Activated CD8-positive, alpha-beta T cell treated with anti-CD3 and anti-CD28 coated beads for 36 hours (primary cell): ENCODE data around the gene FAM53A. TPM values are rescaled to one million over a fixed set of nuclear protein-coding genes. Genes with fewer than 3 reads are reported as not detected.

Source experiments
- ATAC-seq: fragments of 200-7000 bp; cut with Tn5 transposase; one replicate; pipeline ENCODE4 v1.10.0; 2021; ENCODE audit warnings: mild to moderate bottlenecking, moderate library complexity
- CTCF ChIA-PET: fragments of 350-600 bp; sonication (Branson Sonifier 250); formaldehyde crosslinking; loops from one replicate; lab custom pipeline; 2021; ENCODE audit warnings: antibody characterized with exemption; lab: Charles Lee
- POLR2A ChIA-PET: fragments of 350-600 bp; sonication (Branson Sonifier 250); formaldehyde crosslinking; loops from one replicate; lab custom pipeline; 2021; ENCODE audit warnings: antibody characterized with exemption; lab: Charles Lee
- DNase-seq: peaks from one replicate; pipeline ENCODE4 v3.0.0-alpha.2; 2020
- H3K27ac Mint-ChIP-seq: one replicate; pipeline ENCODE4 v1.8.0; 2021; ENCODE audit warnings: mild to moderate bottlenecking, mixed read lengths
- H3K27me3 Mint-ChIP-seq: one replicate; pipeline ENCODE4 v1.8.0; 2021; ENCODE audit warnings: mixed read lengths
- H3K36me3 Mint-ChIP-seq: one replicate; pipeline ENCODE4 v1.8.0; 2021; ENCODE audit warnings: low read depth, mixed read lengths
- H3K4me1 Mint-ChIP-seq: one replicate; pipeline ENCODE4 v1.8.0; 2021; ENCODE audit warnings: low read depth, mixed read lengths
- H3K4me3 Mint-ChIP-seq: one replicate; pipeline ENCODE4 v1.8.0; 2021; ENCODE audit warnings: mild to moderate bottlenecking, moderate library complexity, mixed read lengths
- H3K9me3 Mint-ChIP-seq: one replicate; pipeline ENCODE4 v1.8.0; 2021; ENCODE audit warnings: mixed read lengths
- CTCF ChIP-seq: fragments of 200-600 bp; IDR thresholded peaks from one replicate; pipeline ENCODE4 v1.8.0; 2022; ENCODE audit warnings: antibody characterized with exemption, mild to moderate bottlenecking
- intact Hi-C: fragments of 100-400 bp; cut with micrococcal nuclease; formaldehyde crosslinking; loops from one replicate; pipeline ENCODE4 v1.10.0; 2022
- total RNA-seq, 2 experiments: library from RNA; stranded (reverse); gene quantifications; one replicate each; pipeline ENCODE4 v1.2.3, GENCODE V29; 2021

Gene FAM53A
- total RNA-seq, 2 experiments from 2014 or later, result 1.2 to 1.8 TPM

GRCh38 chr4:1728061-1728980 is 44.2 kb upstream of the FAM53A start:
- Mint-ChIP-seq H3K4me3 (no peak overlapping the region), H3K27me3 (no peaks in the 10 kb centered on the region), H3K9me3 (no peaks in the 10 kb centered on the region), H3K4me1 (peaks cover 56% of the 10 kb centered on the region), H3K27ac (no peak overlapping the region), H3K36me3 (peaks cover 68% of the 10 kb centered on the region)
- no peak for TF ChIP-seq CTCF
- no peak for DNase-seq
- ChIA-PET CTCF (interaction anchor here (0.9 to 15.4 kb wide), 5 partner anchors 8 to 36 kb away, joined by 3 to 257 read pairs (median 4); partner anchors contain the start of genes TACC3 and TMEM129), POLR2A (interaction anchor here (0.8 to 11.2 kb wide), 7 partner anchors 11 to 144 kb away, joined by 3 to 190 read pairs (median 3); partner anchors contain the start of gene SLBP)
- no peak for ATAC-seq
- intact Hi-C loops, result no loop called here

GRCh38 chr4:1727117-1728031 is 43.3 kb upstream of the FAM53A start:
- ChIA-PET POLR2A (interaction anchor here (0.8 to 11.2 kb wide), 7 partner anchors 12 to 145 kb away, joined by 3 to 190 read pairs (median 3); partner anchors contain the start of gene SLBP), CTCF (interaction anchor here (0.8 to 15.4 kb wide), 8 partner anchors 14 to 70 kb away, joined by 3 to 257 read pairs (median 3); no protein-coding TSS in a partner anchor)
- no peak for TF ChIP-seq CTCF
- peaks cover 59% of the 10 kb centered on the region for H3K4me1 Mint-ChIP-seq
- no peaks in the 10 kb centered on the region for H3K9me3 Mint-ChIP-seq
- H3K27ac Mint-ChIP-seq, result no peak overlapping the region
- no peaks in the 10 kb centered on the region for H3K27me3 Mint-ChIP-seq
- H3K36me3 Mint-ChIP-seq, result peaks cover 70% of the 10 kb centered on the region
- DNase-seq, result no peak
- no peak overlapping the region for H3K4me3 Mint-ChIP-seq
- intact Hi-C loops, result loop anchor here (2.0 kb wide), 1 partner anchor 35 kb away; no protein-coding TSS in a partner anchor
- no peak for ATAC-seq

GRCh38 chr4:1726146-1726934 is 42.2 kb upstream of the FAM53A start:
- Mint-ChIP-seq H3K36me3 (peaks cover 70% of the 10 kb centered on the region), H3K27ac (peak overlapping the region; percentile 73), H3K4me1 (peaks cover 58% of the 10 kb centered on the region), H3K9me3 (no peaks in the 10 kb centered on the region), H3K4me3 (no peak overlapping the region), H3K27me3 (no peaks in the 10 kb centered on the region)
- ATAC-seq (peak; percentile 29), DNase-seq (peak; percentile 95)
- intact Hi-C loops, result loop anchor here (2.0 kb wide), 1 partner anchor 34 kb away; no protein-coding TSS in a partner anchor
- CTCF ChIA-PET, result interaction anchor here (0.6 to 15.4 kb wide), 14 partner anchors 9 to 150 kb away, joined by 3 to 257 read pairs (median 4); partner anchors contain the start of gene SLBP
- peak; percentile 95 for TF ChIP-seq CTCF
- POLR2A ChIA-PET, result interaction anchor here (0.8 to 11.2 kb wide), 5 partner anchors 13 to 34 kb away, joined by 3 to 190 read pairs (median 4); partner anchors contain the start of gene SLBP

- peak overlapping the region; percentile 55 for H3K27ac Mint-ChIP-seq
- CTCF ChIA-PET, result interaction anchor here (0.8 to 15.4 kb wide), 7 partner anchors 8 to 42 kb away, joined by 3 to 257 read pairs (median 5); partner anchors contain the start of gene SLBP
- POLR2A ChIA-PET, result interaction anchor here (0.8 to 11.2 kb wide), 4 partner anchors 15 to 33 kb away, joined by 3 to 190 read pairs (median 4); partner anchors contain the start of gene SLBP
Measured at GRCh38 chr4:1725521-1725920, 41.4 kb upstream of the FAM53A start.

More at GRCh38 chr4:1725521-1725920, 41.4 kb upstream of the FAM53A start:
- Mint-ChIP-seq H3K4me1 (peaks cover 53% of the 10 kb centered on the region), H3K27me3 (no peaks in the 10 kb centered on the region), H3K36me3 (peaks cover 66% of the 10 kb centered on the region), H3K9me3 (no peaks in the 10 kb centered on the region), H3K4me3 (no peak overlapping the region)
- ATAC-seq, result no peak
- TF ChIP-seq CTCF, result no peak
- intact Hi-C loops, result no loop called here
- DNase-seq, result no peak
